Activated naive CD8-positive, alpha-beta T cell (primary cell): Measurements from ENCODE around the gene FAM3A.
"Not testable (repeated sequence)": the region's sequence is repeated elsewhere in the genome, so short reads cannot be mapped to it uniquely, and the experiment has no call there.

ENCODE experiments used
- H3K27ac Mint-ChIP-seq: one replicate; pipeline ENCODE4 v1.8.0; 2021; ENCODE audit warnings: mixed read lengths
- H3K27me3 Mint-ChIP-seq: one replicate; pipeline ENCODE4 v1.8.0; 2021; ENCODE audit warnings: mixed read lengths
- H3K36me3 Mint-ChIP-seq: one replicate; pipeline ENCODE4 v1.8.0; 2021; ENCODE audit warnings: mixed read lengths
- H3K4me1 Mint-ChIP-seq: one replicate; pipeline ENCODE4 v1.8.0; 2021; ENCODE audit warnings: low read depth, mixed read lengths
- H3K4me3 Mint-ChIP-seq: one replicate; pipeline ENCODE4 v1.8.0; 2021; ENCODE audit warnings: mild to moderate bottlenecking, mixed read lengths
- H3K9me3 Mint-ChIP-seq: one replicate; pipeline ENCODE4 v1.8.0; 2021; ENCODE audit warnings: low read depth, mixed read lengths

Gene FAM3A

DNA sequence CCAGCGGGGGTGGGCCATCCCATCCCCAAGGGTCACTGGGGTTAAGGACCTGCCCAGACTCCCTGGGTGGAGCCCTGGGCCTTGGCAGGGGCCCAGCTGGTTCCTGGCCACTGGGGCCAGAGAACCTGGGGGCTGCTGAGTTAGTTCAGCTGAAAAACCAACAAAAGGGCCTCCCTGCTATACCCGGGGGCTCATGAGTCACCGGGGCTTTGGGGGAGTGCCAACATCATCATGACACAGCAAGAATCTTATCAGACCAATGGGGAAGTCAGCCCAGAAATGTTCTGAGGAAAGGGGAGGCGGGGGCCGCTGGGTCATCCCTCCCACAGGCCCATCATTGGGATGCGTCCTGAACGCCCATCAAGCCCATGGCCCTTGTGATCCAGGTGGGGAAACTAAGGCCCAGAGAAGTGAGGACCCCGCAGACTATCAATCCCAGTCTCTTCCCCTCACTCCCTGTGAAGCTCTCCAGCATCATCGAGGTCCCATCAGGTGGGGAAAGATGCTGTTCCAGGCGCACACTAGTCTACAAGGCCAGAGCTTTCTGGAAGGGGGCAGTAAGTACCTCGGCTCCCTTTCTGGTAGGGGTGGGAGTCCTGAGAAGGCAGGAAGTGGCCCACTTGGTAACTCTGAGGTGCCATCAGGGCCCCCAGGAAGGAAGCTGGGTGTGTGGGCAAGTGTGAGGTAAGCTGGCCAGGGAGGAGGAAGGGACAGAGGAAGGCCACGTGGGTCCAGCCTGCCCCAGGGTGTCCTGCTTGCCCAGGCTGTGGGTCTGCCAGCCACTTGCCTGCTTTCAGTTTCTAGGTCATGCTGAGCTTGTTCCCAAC, 26.1 kb upstream of the FAM3A start:
- Mint-ChIP-seq H3K4me3 (peak overlapping the region; percentile 88), H3K36me3 (no peaks in the 10 kb centered on the region), H3K9me3 (no peaks in the 10 kb centered on the region)

DNA sequence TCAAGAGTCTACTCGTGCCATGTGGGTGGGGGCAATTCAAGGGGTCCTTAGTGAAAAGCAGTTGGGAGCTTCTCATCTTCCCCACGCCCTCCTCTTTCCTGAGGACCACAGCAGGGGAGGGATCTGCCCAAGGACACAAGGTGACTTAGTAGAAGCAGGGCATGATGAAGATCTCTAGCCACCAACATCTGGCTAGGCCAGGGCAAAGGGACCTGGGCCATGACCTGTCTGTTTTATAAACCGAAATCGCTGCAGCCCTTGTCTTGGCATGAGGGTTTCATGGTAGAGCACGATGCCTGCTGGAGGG, 25.5 kb upstream of the FAM3A start:
- Mint-ChIP-seq H3K9me3 (no peaks in the 10 kb centered on the region), H3K27me3 (no peaks in the 10 kb centered on the region), H3K36me3 (no peaks in the 10 kb centered on the region), H3K4me3 (no peak overlapping the region), H3K4me1 (peaks cover 42% of the 10 kb centered on the region), H3K27ac (peak overlapping the region; percentile 98)

More for the DNA sequence above, 26.1 kb upstream of the FAM3A start:
- H3K27ac Mint-ChIP-seq = peak overlapping the region; percentile 98
- H3K27me3 Mint-ChIP-seq = no peaks in the 10 kb centered on the region
- H3K4me1 Mint-ChIP-seq = peaks cover 42% of the 10 kb centered on the region

GRCh38 chrX:154540897-154541535, 25.0 kb upstream of the FAM3A start:
- H3K9me3 Mint-ChIP-seq = no peaks in the 10 kb centered on the region
- peak overlapping the region; percentile 98 for H3K27ac Mint-ChIP-seq
- no peaks in the 10 kb centered on the region for H3K27me3 Mint-ChIP-seq
- H3K36me3 Mint-ChIP-seq = no peaks in the 10 kb centered on the region
- peaks cover 38% of the 10 kb centered on the region for H3K4me1 Mint-ChIP-seq
- H3K4me3 Mint-ChIP-seq = no peak overlapping the region

DNA sequence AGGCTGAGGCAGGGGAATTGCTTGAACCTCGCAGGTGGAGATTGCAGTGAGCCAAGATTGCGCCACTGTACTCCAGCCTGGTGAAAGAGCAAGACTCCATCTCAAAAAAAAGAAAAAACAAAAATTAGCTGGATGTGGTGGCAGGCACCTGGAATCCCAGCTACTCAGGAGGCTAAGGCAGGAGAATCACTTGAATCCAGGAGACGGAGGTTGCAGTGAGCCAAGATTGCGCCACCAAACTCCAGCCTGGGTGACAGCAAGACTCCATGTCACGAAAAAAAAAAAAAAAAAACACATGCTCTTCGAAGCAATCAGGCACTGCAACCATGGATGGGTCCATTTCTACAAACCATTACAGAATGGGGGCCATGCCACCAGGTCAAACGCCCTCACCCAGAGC, 24.3 kb upstream of the FAM3A start:
- H3K36me3 Mint-ChIP-seq, H3K9me3 Mint-ChIP-seq, H3K27me3 Mint-ChIP-seq: not testable (repeated sequence)
- H3K4me1 Mint-ChIP-seq = peaks cover 33% of the 10 kb centered on the region
- H3K27ac Mint-ChIP-seq = peak overlapping the region; percentile 16
- H3K4me3 Mint-ChIP-seq = peak overlapping the region; percentile 53

DNA sequence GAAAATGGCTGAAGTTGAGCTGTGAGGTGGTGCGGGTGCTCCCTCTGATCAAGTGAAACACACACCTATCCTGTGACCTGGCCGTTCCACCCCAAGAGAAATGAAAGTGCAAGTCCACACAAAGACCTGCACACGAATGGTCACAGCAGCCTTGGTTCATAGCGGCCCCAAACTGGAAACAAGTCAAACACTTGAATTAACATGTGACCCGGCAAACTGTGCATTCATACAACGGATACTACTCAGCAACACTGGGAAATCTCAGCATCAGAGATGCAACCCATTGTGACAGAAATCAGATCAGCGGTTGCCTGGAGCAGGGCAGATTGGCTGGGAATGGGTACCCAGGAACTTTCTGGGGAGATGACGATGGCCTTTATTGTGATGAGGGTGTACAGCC, 23.0 kb upstream of the FAM3A start:
- Mint-ChIP-seq H3K4me3 (no peak overlapping the region), H3K4me1 (peaks cover 27% of the 10 kb centered on the region), H3K36me3 (no peaks in the 10 kb centered on the region), H3K9me3 (no peaks in the 10 kb centered on the region), H3K27ac (peak overlapping the region; percentile 85), H3K27me3 (no peaks in the 10 kb centered on the region)

- H3K4me3 Mint-ChIP-seq = no peak overlapping the region
- H3K27ac Mint-ChIP-seq = no peak overlapping the region
Observed at GRCh38 chrX:154535892-154536291, 19.9 kb upstream of the FAM3A start.

GRCh38 chrX:154534526-154535322, 18.7 kb upstream of the FAM3A start:
- Mint-ChIP-seq H3K27me3 (no peaks in the 10 kb centered on the region), H3K36me3 (no peaks in the 10 kb centered on the region), H3K27ac (no peak overlapping the region), H3K9me3 (no peaks in the 10 kb centered on the region), H3K4me3 (no peak overlapping the region), H3K4me1 (peaks cover 8% of the 10 kb centered on the region)

More at GRCh38 chrX:154535892-154536291, 19.9 kb upstream of the FAM3A start:
- Mint-ChIP-seq H3K27me3 (no peaks in the 10 kb centered on the region), H3K36me3 (no peaks in the 10 kb centered on the region), H3K9me3 (no peaks in the 10 kb centered on the region), H3K4me1 (peaks cover 8% of the 10 kb centered on the region)

DNA sequence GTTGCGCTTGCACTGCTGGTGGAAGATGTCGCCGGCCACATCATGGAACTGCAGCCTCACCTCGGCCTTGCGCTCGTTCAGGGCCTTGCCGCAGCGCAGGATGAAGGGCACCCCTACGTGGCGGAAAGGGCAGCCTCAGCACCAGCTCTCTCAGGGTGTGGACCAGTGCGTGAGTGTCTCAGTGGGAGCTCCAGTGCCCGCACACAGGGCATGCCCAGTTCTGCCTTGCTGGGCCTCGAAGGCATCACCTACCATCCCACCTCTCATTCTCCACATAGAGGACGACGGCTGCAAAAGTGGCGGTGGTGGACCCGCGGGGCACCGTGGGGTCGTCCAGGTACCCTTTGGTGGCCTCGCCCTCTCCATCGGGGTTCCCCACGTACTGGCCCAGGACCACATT, 16.7 kb upstream of the FAM3A start:
- Mint-ChIP-seq H3K36me3 (no peaks in the 10 kb centered on the region), H3K27ac (no peak overlapping the region), H3K4me3 (no peak overlapping the region), H3K27me3 (no peaks in the 10 kb centered on the region), H3K4me1 (peaks cover 2% of the 10 kb centered on the region), H3K9me3 (no peaks in the 10 kb centered on the region)

DNA sequence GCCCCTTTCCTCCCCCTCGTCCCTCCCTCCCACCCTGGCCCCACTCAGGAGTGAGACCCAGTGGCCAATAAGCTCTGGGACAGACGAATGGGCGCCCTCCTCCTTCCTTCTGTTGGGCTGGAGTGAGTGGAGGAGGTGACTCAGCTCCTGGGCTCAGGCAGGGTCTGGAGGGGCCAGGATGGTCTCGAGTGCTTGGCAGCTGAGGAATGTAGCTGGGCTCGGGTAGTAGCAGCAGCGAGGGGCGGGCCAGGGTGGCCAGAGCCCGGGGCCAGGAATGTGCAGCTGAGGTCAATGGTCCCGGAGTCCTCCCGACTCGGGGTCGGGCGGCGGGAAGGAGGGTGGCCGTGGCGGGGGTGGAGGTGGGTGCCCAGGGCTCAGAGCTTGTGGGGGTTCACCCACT, 15.6 kb upstream of the FAM3A start:
- Mint-ChIP-seq H3K27ac (no peak overlapping the region), H3K9me3 (no peaks in the 10 kb centered on the region), H3K4me1 (peaks cover 8% of the 10 kb centered on the region), H3K36me3 (no peaks in the 10 kb centered on the region), H3K27me3 (no peaks in the 10 kb centered on the region), H3K4me3 (no peak overlapping the region)

GRCh38 chrX:154530286-154530685, 14.3 kb upstream of the FAM3A start:
- no peaks in the 10 kb centered on the region for H3K9me3 Mint-ChIP-seq
- no peaks in the 10 kb centered on the region for H3K27me3 Mint-ChIP-seq
- no peak overlapping the region for H3K4me3 Mint-ChIP-seq
- H3K4me1 Mint-ChIP-seq = peaks cover 17% of the 10 kb centered on the region
- H3K36me3 Mint-ChIP-seq = no peaks in the 10 kb centered on the region
- H3K27ac Mint-ChIP-seq = peak overlapping the region; percentile 6

- Mint-ChIP-seq H3K27ac (no peak overlapping the region), H3K4me1 (peaks cover 15% of the 10 kb centered on the region), H3K36me3 (no peaks in the 10 kb centered on the region), H3K27me3 (no peaks in the 10 kb centered on the region), H3K4me3 (no peak overlapping the region), H3K9me3 (no peaks in the 10 kb centered on the region)
Observed at GRCh38 chrX:154529206-154529612, 13.2 kb upstream of the FAM3A start.

DNA sequence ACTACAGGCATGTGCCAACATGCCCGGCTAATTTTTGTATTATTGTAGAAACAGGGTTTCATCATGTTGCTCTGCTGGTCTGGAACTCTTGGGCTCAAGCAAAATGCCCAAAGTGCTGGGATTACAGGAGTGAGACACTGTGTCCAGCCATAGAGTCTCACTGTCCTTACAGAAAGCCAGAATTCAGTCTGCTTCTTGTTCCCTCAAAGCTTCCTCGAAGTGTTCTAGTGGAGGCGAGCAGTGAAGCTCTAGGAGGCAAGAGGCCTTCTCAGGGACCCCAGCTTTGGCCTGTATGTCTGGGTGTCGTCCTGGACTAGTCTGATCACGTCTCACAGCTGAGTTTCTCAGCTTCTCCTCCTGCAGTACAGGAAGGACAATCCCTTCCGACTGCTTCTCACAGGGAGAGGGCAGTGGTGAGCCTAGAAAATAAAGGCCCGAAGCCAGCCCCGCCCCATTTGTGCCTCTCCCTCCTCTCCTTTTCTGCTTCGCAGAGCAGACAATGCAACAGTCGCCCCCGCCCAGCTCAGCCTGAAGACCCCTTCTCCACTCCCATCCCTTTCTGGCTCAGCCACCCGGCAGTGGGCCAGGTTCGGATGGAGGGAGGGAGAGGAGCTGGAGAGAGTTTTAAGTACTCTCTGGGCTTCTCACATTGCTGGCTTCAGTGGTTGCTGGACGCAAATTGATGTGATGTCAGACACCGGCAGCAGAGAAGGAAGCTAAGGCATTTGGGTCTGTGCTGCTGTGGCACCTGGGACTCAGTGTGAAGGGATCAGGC, 11.1 kb upstream of the FAM3A start:
- H3K9me3 Mint-ChIP-seq = no peaks in the 10 kb centered on the region
- H3K36me3 Mint-ChIP-seq = no peaks in the 10 kb centered on the region
- no peak overlapping the region for H3K4me3 Mint-ChIP-seq
- H3K4me1 Mint-ChIP-seq = peaks cover 15% of the 10 kb centered on the region
- H3K27ac Mint-ChIP-seq = no peak overlapping the region
- no peaks in the 10 kb centered on the region for H3K27me3 Mint-ChIP-seq

- Mint-ChIP-seq H3K27me3 (no peaks in the 10 kb centered on the region), H3K4me3 (peak overlapping the region; percentile 25), H3K4me1 (peaks cover 15% of the 10 kb centered on the region), H3K9me3 (no peaks in the 10 kb centered on the region), H3K27ac (no peak overlapping the region), H3K36me3 (no peaks in the 10 kb centered on the region)
Observed at GRCh38 chrX:154525606-154526490, 9.8 kb upstream of the FAM3A start.

DNA sequence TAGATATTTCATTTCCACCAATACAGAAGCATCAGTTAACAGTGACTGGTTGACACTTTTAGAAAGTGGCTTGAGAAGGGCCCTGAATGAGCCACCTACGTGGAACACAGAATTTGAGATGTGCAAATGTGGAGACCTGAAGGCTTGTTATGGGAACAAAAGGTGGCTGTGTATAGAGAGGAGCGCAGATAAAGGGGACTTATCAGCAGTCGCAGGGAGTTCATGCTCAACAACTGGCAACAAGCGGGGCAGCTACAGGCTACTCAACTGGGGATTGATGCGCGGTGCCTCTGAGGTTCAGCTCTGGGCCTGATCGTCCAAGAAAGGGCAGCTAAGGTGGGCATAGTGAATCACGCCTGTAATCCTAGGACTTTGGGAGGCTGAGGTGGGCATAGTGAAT, 3.4 kb upstream of the FAM3A start:
- no peak overlapping the region for H3K4me3 Mint-ChIP-seq
- no peak overlapping the region for H3K27ac Mint-ChIP-seq
- H3K4me1 Mint-ChIP-seq = peaks cover 9% of the 10 kb centered on the region
- no peaks in the 10 kb centered on the region for H3K36me3 Mint-ChIP-seq
- no peaks in the 10 kb centered on the region for H3K9me3 Mint-ChIP-seq
- H3K27me3 Mint-ChIP-seq = no peaks in the 10 kb centered on the region
